HepG2 (cell line): ENCODE results near the gene DBN1. TPM values are rescaled to one million over a fixed set of nuclear protein-coding genes. Genes with fewer than 3 reads are reported as not detected.

ENCODE experiments used
- ATAC-seq: fragments of 200-7000 bp; cut with Tn5 transposase; 3 replicates; pipeline ENCODE4 v1.9.1; 2020; ENCODE audit warnings: mild to moderate bottlenecking, moderate library complexity
- BruUV-seq: library from RNA; stranded (reverse); fragments of 400-500 nt; replicated peaks from 2 replicates; lab custom pipeline; 2021; lab: Mats Ljungman, UMichigan
- CTCF ChIA-PET: fragments of 300-600 bp; formaldehyde crosslinking; extraction: SDS; loops from one replicate; lab custom pipeline; 2021; ENCODE audit warnings: low total read pairs, inconsistent platforms, low intra/inter-chr PET ratio; lab: Yijun Ruan, JAX
- POLR2A ChIA-PET: fragments of 350-600 bp; sonication (Branson Sonifier 250); formaldehyde crosslinking; loops from one replicate; lab custom pipeline; 2020; ENCODE audit warnings: antibody characterized with exemption, inconsistent platforms; lab: Yijun Ruan, JAX
- DNase-seq: peaks from one replicate; pipeline ENCODE4 v3.0.0-alpha.2; 2015; ENCODE audit warnings: low spot score
- FAIRE-seq: peaks from 3 replicates; lab custom pipeline; 2011; peaks lifted over from hg19 to GRCh38; lab: Jason Lieb, UNC
- H2AFZ ChIP-seq: one replicate; pipeline ENCODE4 v1.6.1; 2011; ENCODE audit warnings: low read length, inconsistent platforms
- H3K27ac ChIP-seq: fragments of 300-600 bp; 3 replicates; pipeline ENCODE4 v1.8.0; 2011; ENCODE audit warnings: mixed run types, mild to moderate bottlenecking, mixed read lengths, low read length, inconsistent platforms; ENCODE audit not compliant: insufficient read depth; ENCODE audit errors: extremely low read length
- H3K27me3 ChIP-seq, 2 experiments: fragments of 200-600 bp in 1 of 2; 2 replicates in 1 of 2; 3 replicates in 1 of 2; pipeline versions ENCODE4 v1.6.0 to v1.8.0; 2011; ENCODE audit warnings: low read length in 2 of 2, mild to moderate bottlenecking in 2 of 2, moderate library complexity in 2 of 2, inconsistent platforms in 1 of 2; ENCODE audit not compliant: insufficient read depth in 2 of 2, control insufficient read depth in 1 of 2
- H3K36me3 ChIP-seq, 2 experiments: fragments of 200-600 bp in 1 of 2; replicated peaks in 1 of 2; 2 replicates in 1 of 2; 3 replicates in 1 of 2; pipeline versions ENCODE4 v1.5.1 to v1.8.0; 2011; ENCODE audit warnings: low read length in 2 of 2, inconsistent platforms in 1 of 2; ENCODE audit not compliant: insufficient read depth in 2 of 2, control insufficient read depth in 1 of 2
- H3K4me1 ChIP-seq: 2 replicates; pipeline ENCODE4 v1.5.1; 2012; ENCODE audit warnings: low read length, inconsistent platforms; ENCODE audit not compliant: insufficient read depth
- H3K4me2 ChIP-seq: 2 replicates; pipeline ENCODE4 v1.6.0; 2011; ENCODE audit warnings: low read depth, low read length, inconsistent platforms
- H3K4me3 ChIP-seq, 3 experiments: fragments of 200-600 bp in 1 of 3; sonication (generic), shearing (Covaris generic) in 1 of 3; replicated peaks in 1 of 3; 2 replicates each; pipeline ENCODE4 v1.5.1; 2011 to 2016; ENCODE audit warnings: low read length in 3 of 3, inconsistent platforms in 2 of 3, low read depth in 2 of 3, mild to moderate bottlenecking in 2 of 3, control low read depth in 1 of 3, mixed read lengths in 1 of 3; ENCODE audit not compliant: insufficient read depth in 1 of 3
- H3K79me2 ChIP-seq: one replicate; pipeline ENCODE4 v1.6.1; 2011; ENCODE audit warnings: low read length, inconsistent platforms; ENCODE audit not compliant: insufficient read depth
- H3K9ac ChIP-seq: 2 replicates; pipeline ENCODE4 v1.6.0; 2011; ENCODE audit warnings: mild to moderate bottlenecking, low read depth, low read length, inconsistent platforms; ENCODE audit not compliant: insufficient read depth
- H3K9me3 ChIP-seq: 2 replicates; pipeline ENCODE4 v1.5.1; 2012; ENCODE audit warnings: mild to moderate bottlenecking, low read length
- H4K20me1 ChIP-seq: 2 replicates; pipeline ENCODE4 v1.6.0; 2011; ENCODE audit warnings: inconsistent platforms, mild to moderate bottlenecking, low read length, moderate library complexity; ENCODE audit not compliant: insufficient read depth
- BORCS8-MEF2B ChIP-seq: sonication (generic); formaldehyde crosslinking; IDR thresholded peaks from 2 replicates; pipeline ENCODE4 v1.8.0; 2022; ENCODE audit warnings: mild to moderate bottlenecking, missing genetic modification reagents
- CCDC6 ChIP-seq: sonication (generic); formaldehyde crosslinking; IDR thresholded peaks from 2 replicates; pipeline ENCODE4 v1.8.1; 2022; ENCODE audit warnings: mild to moderate bottlenecking, missing genetic modification reagents, moderate library complexity
- CSRNP2 ChIP-seq: sonication (generic); formaldehyde crosslinking; conservative IDR thresholded peaks from 2 replicates; pipeline ENCODE4 v1.8.0; 2022; ENCODE audit warnings: low read depth, missing genetic modification reagents
- HOXA7 ChIP-seq: sonication (generic); formaldehyde crosslinking; IDR thresholded peaks from 2 replicates; pipeline ENCODE4 v1.8.1; 2022; ENCODE audit warnings: mild to moderate bottlenecking, missing genetic modification reagents, moderate library complexity
- MAZ ChIP-seq, 2 experiments: sonication (generic) in 1 of 2; formaldehyde crosslinking in 1 of 2; IDR thresholded peaks; 2 replicates each; pipeline versions ENCODE4 v1.5.0 to v1.6.1; 2012 to 2020; ENCODE audit warnings: low read depth in 2 of 2, mild to moderate bottlenecking in 2 of 2, borderline replicate concordance in 1 of 2, improper control_type of control experiment in 1 of 2, low read length in 1 of 2, missing genetic modification reagents in 1 of 2, moderate library complexity in 1 of 2
- REL ChIP-seq: sonication (generic); formaldehyde crosslinking; conservative IDR thresholded peaks from 2 replicates; pipeline ENCODE4 v1.8.0; 2022; ENCODE audit warnings: mild to moderate bottlenecking, missing genetic modification reagents, moderate library complexity
- SIN3A ChIP-seq: IDR thresholded peaks from 2 replicates; pipeline ENCODE4 v1.6.1; 2011; ENCODE audit warnings: low read depth, mild to moderate bottlenecking, control low read depth, low read length, borderline replicate concordance
- SNRNP70 ChIP-seq: fragments of 200-400 bp; formaldehyde crosslinking; IDR thresholded peaks from 2 replicates; pipeline ENCODE4 v1.6.1; 2017; ENCODE audit warnings: mild to moderate bottlenecking, low read depth, low read length, moderate library complexity
- SRSF9 ChIP-seq: fragments of 200-400 bp; formaldehyde crosslinking; IDR thresholded peaks from 2 replicates; pipeline ENCODE4 v1.6.1; 2018; ENCODE audit warnings: borderline replicate concordance, mild to moderate bottlenecking, low read depth, low read length; ENCODE audit not compliant: insufficient read depth, poor library complexity, severe bottlenecking
- YEATS2 ChIP-seq: sonication (generic); formaldehyde crosslinking; IDR thresholded peaks from 2 replicates; pipeline ENCODE4 v1.4.0; 2020; ENCODE audit warnings: missing genetic modification reagents, borderline replicate concordance
- ZBTB25 ChIP-seq: IDR thresholded peaks from 2 replicates; pipeline ENCODE4 v1.6.1; 2018; ENCODE audit warnings: missing genetic modification reagents
- ZNF317 ChIP-seq: sonication (generic); formaldehyde crosslinking; IDR thresholded peaks from 2 replicates; pipeline ENCODE4 v1.5.0; 2020; ENCODE audit warnings: mild to moderate bottlenecking, missing genetic modification reagents
- ZNF362 ChIP-seq: sonication (generic); formaldehyde crosslinking; IDR thresholded peaks from 2 replicates; pipeline ENCODE4 v1.4.0; 2020; ENCODE audit warnings: missing genetic modification reagents, mild to moderate bottlenecking, borderline replicate concordance
- ZNF776 ChIP-seq: sonication (generic); formaldehyde crosslinking; IDR thresholded peaks from 2 replicates; pipeline ENCODE4 v1.4.0; 2020; ENCODE audit warnings: mild to moderate bottlenecking, missing genetic modification reagents
- ZNF780A ChIP-seq: sonication (generic); formaldehyde crosslinking; IDR thresholded peaks from 2 replicates; pipeline ENCODE4 v1.8.0; 2022; ENCODE audit warnings: mild to moderate bottlenecking, missing genetic modification reagents, moderate library complexity
- WGBS: methylation state at CpG from one replicate; pipeline ENCODE4 v1.1.6; 2017; ENCODE audit warnings: low lambda C conversion rate; 5-methylcytosine and 5-hydroxymethylcytosine counted together
- in situ Hi-C: cut with HindIII; loops from 2 replicates; pipeline ENCODE4 v1.10.0; 2017; ENCODE audit warnings: low pct_unique_long_range_greater_than_20kb; ENCODE audit not compliant: extremely low pct_ligation_motif_present
- intact Hi-C: fragments of 100-400 bp; cut with micrococcal nuclease; formaldehyde crosslinking; loops from one replicate; pipeline ENCODE4 v1.10.0; 2022; ENCODE audit not compliant: unreplicated experiment
- polyA plus RNA-seq, 8 experiments: library from polyadenylated mRNA; depleted of rRNA in 3 of 8; stranded (reverse) in 7 of 8; unstranded in 1 of 8; fragments of >200 nt; fragmentation: Illumina TruSeq in 4 of 8; extraction: Trizol in 4 of 8; gene quantifications; 2 replicates each; pipeline versions ENCODE4 v1.2.1 to v1.2.3, GENCODE V29; 2011 to 2016; ENCODE audit warnings: low read depth in 4 of 8, missing spikeins in 1 of 8, mixed read lengths in 1 of 8; ENCODE audit not compliant: insufficient read depth in 1 of 8
- total RNA-seq, 5 experiments: library from RNA; depleted of rRNA; stranded (reverse); fragments of >200 nt; fragmentation: Illumina TruSeq; extraction: Trizol; gene quantifications; 2 replicates each; pipeline ENCODE4 v1.2.3, GENCODE V29; 2016; ENCODE audit warnings: low read depth in 1 of 5

DBN1 gene
- total and polyA plus RNA-seq, 2 of the 13 experiments (the other 11 are each of a cell fraction or from before 2014, with no cell fraction given): 27.0 to 37.3 TPM

GRCh38 chr5:177456976-177457851, 16.2 kb downstream of the DBN1 start:
- H3K79me2 ChIP-seq: peaks cover 5% of the 10 kb centered on the region
- in situ Hi-C loops (loop anchor here (5.0 to 25.0 kb wide), 2 partner anchors 70 to 345 kb away; no protein-coding TSS in a partner anchor), intact Hi-C loops (loop anchor here (2.0 kb wide), 2 partner anchors 40 to 86 kb away; partner anchors contain the start of gene PDLIM7)
- peaks cover 12% of the 10 kb centered on the region; the same call in 1 of the 2 replicates for H4K20me1 ChIP-seq
- POLR2A ChIA-PET: interaction anchor here (1.0 to 2.8 kb wide), 10 partner anchors 15 to 370 kb away, joined by 3 to 24 read pairs (median 7); partner anchors contain the start of genes FGFR4, GRK6 and PDLIM7
- peaks cover 0 to 5% of the 10 kb centered on the region in 2 experiments; a peak in 1 of 5 replicates for H3K36me3 ChIP-seq
- BruUV-seq: TSS peak; percentile 39
- CTCF ChIA-PET: interaction anchor here (1.4 to 4.8 kb wide), 7 partner anchors 10 to 139 kb away, joined by 4 to 54 read pairs (median 7); no protein-coding TSS in a partner anchor
- DNase-seq (peak; percentile 97), ATAC-seq (peak; percentile 67), FAIRE-seq (peak; percentile 98)
- H3K27ac ChIP-seq: no peak overlapping the region
- no peaks in the 10 kb centered on the region for H3K9me3 ChIP-seq
- WGBS: 84% methylated on average over 21 of the region's 24 CpGs
- H3K4me2 ChIP-seq: no peak overlapping the region
- H3K4me3 ChIP-seq: no peak overlapping the region
- H3K4me1 ChIP-seq: peaks cover 29% of the 10 kb centered on the region
- H3K27me3 ChIP-seq: no peaks in the 10 kb centered on the region; a peak in 1 of 5 replicates
- no peak overlapping the region for H2AFZ ChIP-seq
- H3K9ac ChIP-seq: no peak overlapping the region
- TF ChIP-seq ZBTB25 (CRISPR knock-in tag): no peak
- TF ChIP-seq ZNF776: no peak
- no peak for TF ChIP-seq ZNF362 (CRISPR knock-in tag)
- TF ChIP-seq HOXA7 (CRISPR knock-in tag): no peak
- no peak for TF ChIP-seq CSRNP2 (CRISPR knock-in tag)
- TF ChIP-seq REL (CRISPR knock-in tag): no peak
- no peak for TF ChIP-seq ZNF317 (CRISPR knock-in tag)
- peak; percentile 35; the same call in 1 of the 2 replicates for TF ChIP-seq MAZ (IDR thresholded peaks at IDR 0.05; ENCODE audit: borderline replicate concordance, low read depth, low read length)
- no peak for TF ChIP-seq MAZ (CRISPR knock-in tag; IDR thresholded peaks at IDR 0.05; ENCODE audit: low read depth)
- no peak for TF ChIP-seq YEATS2
- no peak for TF ChIP-seq SNRNP70
- TF ChIP-seq BORCS8-MEF2B (CRISPR knock-in tag): no peak
- TF ChIP-seq ZNF780A: no peak
- TF ChIP-seq CCDC6 (CRISPR knock-in tag): no peak
- TF ChIP-seq SIN3A: no peak
- no peak for TF ChIP-seq SRSF9
